SK-N-SH (cell line): ENCODE results near the gene GATC. TPM values are rescaled to one million over a fixed set of nuclear protein-coding genes. Genes with fewer than 3 reads are reported as not detected.

Experiments used
- CTCF ChIA-PET: fragments of 300-600, 350-600 bp; formaldehyde crosslinking; extraction: SDS; loops from one replicate; lab custom pipeline; 2021; lab: Yijun Ruan, JAX
- POLR2A ChIA-PET: fragments of 350-600 bp; sonication (Branson Sonifier 250); formaldehyde crosslinking; extraction: SDS; loops from one replicate; lab custom pipeline; 2020; ENCODE audit warnings: antibody characterized with exemption, inconsistent platforms; lab: Yijun Ruan, JAX
- DNase-seq: peaks from one replicate; pipeline ENCODE4 v3.0.0; 2012
- H2AFZ ChIP-seq: fragments of 200-600 bp; sonication (generic); 2 replicates; pipeline ENCODE4 v1.8.1; 2016; ENCODE audit warnings: antibody characterized with exemption, mild to moderate bottlenecking, low read depth
- H3F3A ChIP-seq: fragments of 200-600 bp; sonication (generic); replicated peaks from 2 replicates; pipeline ENCODE3; 2016; ENCODE audit warnings: antibody characterized with exemption, mild to moderate bottlenecking; ENCODE audit not compliant: insufficient read depth
- H3K27ac ChIP-seq, 2 experiments: fragments of 200-500 bp in 1 of 2; fragments of 200-600 bp in 1 of 2; sonication (Bioruptor generic) in 1 of 2; sonication (generic), shearing (Covaris generic) in 1 of 2; 2 replicates each; pipeline versions ENCODE4 v1.5.1 to v1.6.1; 2014 to 2016; ENCODE audit warnings: low read depth in 2 of 2, inconsistent platforms in 1 of 2, low read length in 1 of 2, mild to moderate bottlenecking in 1 of 2, mixed read lengths in 1 of 2
- H3K27me3 ChIP-seq: fragments of 200-600 bp; sonication (generic), shearing (Covaris generic); 2 replicates; pipeline ENCODE4 v1.6.1; 2016; ENCODE audit warnings: mixed run types; ENCODE audit not compliant: insufficient read depth
- H3K36me3 ChIP-seq, 2 experiments: fragments of 200-500 bp in 1 of 2; fragments of 200-600 bp in 1 of 2; sonication (Bioruptor generic) in 1 of 2; sonication (generic) in 1 of 2; replicated peaks in 1 of 2; 2 replicates each; pipeline versions ENCODE3 to v1.5.1; 2014 to 2016; ENCODE audit warnings: low read length in 1 of 2, mild to moderate bottlenecking in 1 of 2; ENCODE audit not compliant: insufficient read depth in 2 of 2, control insufficient read depth in 1 of 2
- H3K4me1 ChIP-seq, 2 experiments: fragments of 200-500 bp in 1 of 2; fragments of 200-600 bp in 1 of 2; sonication (Bioruptor generic) in 1 of 2; sonication (generic), shearing (Covaris generic) in 1 of 2; 2 replicates each; pipeline versions ENCODE4 v1.5.1 to v1.6.1; 2014 to 2016; ENCODE audit warnings: low read depth in 1 of 2, low read length in 1 of 2, mixed run types in 1 of 2; ENCODE audit not compliant: insufficient read depth in 2 of 2, control insufficient read depth in 1 of 2
- H3K4me2 ChIP-seq: fragments of 200-600 bp; sonication (generic), shearing (Covaris generic); 2 replicates; pipeline ENCODE4 v1.6.1; 2017; ENCODE audit warnings: mixed run types
- H3K4me3 ChIP-seq, 2 experiments: fragments of 200-500 bp in 1 of 2; fragments of 200-600 bp in 1 of 2; sonication (Bioruptor generic) in 1 of 2; sonication (generic), shearing (Covaris generic) in 1 of 2; 2 replicates each; pipeline versions ENCODE4 v1.5.1 to v1.8.1; 2014 to 2016; ENCODE audit warnings: low read depth in 2 of 2, inconsistent platforms in 1 of 2, low read length in 1 of 2, mild to moderate bottlenecking in 1 of 2, mixed read lengths in 1 of 2, moderate library complexity in 1 of 2
- H3K79me2 ChIP-seq: fragments of 200-600 bp; sonication (generic); 2 replicates; pipeline ENCODE4 v1.8.1; 2017; ENCODE audit warnings: mild to moderate bottlenecking; ENCODE audit not compliant: insufficient read depth
- H3K9ac ChIP-seq: fragments of 200-600 bp; sonication (generic); 2 replicates; pipeline ENCODE4 v1.6.1; 2017; ENCODE audit warnings: mixed run types
- H3K9me2 ChIP-seq: fragments of 200-600 bp; sonication (generic); 2 replicates; pipeline ENCODE4 v1.6.1; 2017; ENCODE audit warnings: mixed run types
- H3K9me3 ChIP-seq: fragments of 200-600 bp; sonication (generic); 2 replicates; pipeline ENCODE4 v1.6.1; 2017; ENCODE audit warnings: mixed run types, mild to moderate bottlenecking, moderate library complexity
- H4K20me1 ChIP-seq: fragments of 200-600 bp; sonication (generic); 2 replicates; pipeline ENCODE4 v1.6.1; 2017; ENCODE audit warnings: mild to moderate bottlenecking, mixed run types; ENCODE audit not compliant: insufficient read depth
- ELF1 ChIP-seq: IDR thresholded peaks from 2 replicates; pipeline ENCODE4 v1.4.0; 2012
- FOSL2 ChIP-seq: IDR thresholded peaks from 2 replicates; pipeline ENCODE4 v1.4.0; 2012; ENCODE audit warnings: low read depth, mild to moderate bottlenecking, moderate library complexity, borderline replicate concordance
- FOXJ3 ChIP-seq: sonication (generic); formaldehyde crosslinking; IDR thresholded peaks from 2 replicates; pipeline ENCODE4 v1.5.1; 2020; ENCODE audit warnings: mild to moderate bottlenecking, missing genetic modification reagents
- FOXM1 ChIP-seq: IDR thresholded peaks from 2 replicates; pipeline ENCODE4 v1.4.0; 2012; ENCODE audit warnings: low read depth, mild to moderate bottlenecking
- GATA2 ChIP-seq: sonication (generic); formaldehyde crosslinking; IDR thresholded peaks from 2 replicates; pipeline ENCODE4 v1.5.0; 2020; ENCODE audit warnings: mild to moderate bottlenecking, missing genetic modification reagents
- JUND ChIP-seq: IDR thresholded peaks from 2 replicates; pipeline ENCODE4 v1.4.0; 2012
- NRF1 ChIP-seq: IDR thresholded peaks from 2 replicates; pipeline ENCODE4 v1.6.1; 2012; ENCODE audit warnings: low read depth, mild to moderate bottlenecking, low read length
- POLR2AphosphoS5 ChIP-seq: IDR thresholded peaks from 2 replicates; pipeline ENCODE4 v1.6.1; 2012; ENCODE audit warnings: low read depth, low read length
- RFX5 ChIP-seq: IDR thresholded peaks from 2 replicates; pipeline ENCODE4 v1.6.1; 2012; ENCODE audit warnings: mild to moderate bottlenecking, improper control_type of control experiment, low read length
- SMC3 ChIP-seq: IDR thresholded peaks from 2 replicates; pipeline ENCODE4 v1.6.1; 2012; ENCODE audit warnings: low read depth, low read length, improper control_type of control experiment
- YY1 ChIP-seq: IDR thresholded peaks from 2 replicates; pipeline ENCODE4 v1.4.0; 2012; ENCODE audit warnings: low read depth, mild to moderate bottlenecking
- WGBS: methylation state at CpG from one replicate; pipeline ENCODE4 v1.1.6; 2017; ENCODE audit warnings: low lambda C conversion rate; 5-methylcytosine and 5-hydroxymethylcytosine counted together
- polyA plus RNA-seq, 3 experiments: library from polyadenylated mRNA; depleted of rRNA; stranded (reverse); fragments of >200 nt; gene quantifications; 2 replicates each; pipeline ENCODE4 v1.2.3, GENCODE V29; 2012
- TF ChIP-seq, protein P1 (sequence below): IDR thresholded peaks from 2 replicates; pipeline ENCODE4 v1.6.1; 2012; ENCODE audit warnings: mild to moderate bottlenecking, low read depth, low read length, moderate library complexity
- TF ChIP-seq, protein P2 (sequence below): IDR thresholded peaks from 2 replicates; pipeline ENCODE4 v1.4.0; 2012; ENCODE audit warnings: low read depth
- TF ChIP-seq, protein P3 (sequence below): IDR thresholded peaks from 2 replicates; pipeline ENCODE4; 2012

GATC gene
- polyA plus RNA-seq, 1 of the 3 experiments (the other 2 are of a cell fraction): 10.6 TPM

DNA sequence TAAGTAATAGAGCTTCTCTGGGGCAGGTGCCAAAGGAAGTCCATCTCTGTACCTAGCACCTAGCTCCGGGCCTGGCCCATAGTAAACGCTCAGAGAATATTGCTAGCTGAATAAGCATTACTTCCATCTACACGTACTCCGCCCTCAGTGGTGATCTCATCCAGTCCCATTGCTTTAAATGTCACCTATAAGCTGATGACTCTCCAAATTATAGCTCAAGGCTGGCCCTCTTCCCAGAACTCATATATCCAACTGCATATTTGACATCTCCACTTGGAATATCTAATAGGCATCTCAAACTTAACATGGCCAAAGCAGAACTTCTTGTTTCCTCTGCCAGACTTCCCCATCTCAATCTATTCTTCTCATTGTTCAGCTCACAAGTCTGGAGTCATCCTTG, 42.8 kb downstream of the GATC start (continued):
- TF ChIP-seq, protein P1, sequence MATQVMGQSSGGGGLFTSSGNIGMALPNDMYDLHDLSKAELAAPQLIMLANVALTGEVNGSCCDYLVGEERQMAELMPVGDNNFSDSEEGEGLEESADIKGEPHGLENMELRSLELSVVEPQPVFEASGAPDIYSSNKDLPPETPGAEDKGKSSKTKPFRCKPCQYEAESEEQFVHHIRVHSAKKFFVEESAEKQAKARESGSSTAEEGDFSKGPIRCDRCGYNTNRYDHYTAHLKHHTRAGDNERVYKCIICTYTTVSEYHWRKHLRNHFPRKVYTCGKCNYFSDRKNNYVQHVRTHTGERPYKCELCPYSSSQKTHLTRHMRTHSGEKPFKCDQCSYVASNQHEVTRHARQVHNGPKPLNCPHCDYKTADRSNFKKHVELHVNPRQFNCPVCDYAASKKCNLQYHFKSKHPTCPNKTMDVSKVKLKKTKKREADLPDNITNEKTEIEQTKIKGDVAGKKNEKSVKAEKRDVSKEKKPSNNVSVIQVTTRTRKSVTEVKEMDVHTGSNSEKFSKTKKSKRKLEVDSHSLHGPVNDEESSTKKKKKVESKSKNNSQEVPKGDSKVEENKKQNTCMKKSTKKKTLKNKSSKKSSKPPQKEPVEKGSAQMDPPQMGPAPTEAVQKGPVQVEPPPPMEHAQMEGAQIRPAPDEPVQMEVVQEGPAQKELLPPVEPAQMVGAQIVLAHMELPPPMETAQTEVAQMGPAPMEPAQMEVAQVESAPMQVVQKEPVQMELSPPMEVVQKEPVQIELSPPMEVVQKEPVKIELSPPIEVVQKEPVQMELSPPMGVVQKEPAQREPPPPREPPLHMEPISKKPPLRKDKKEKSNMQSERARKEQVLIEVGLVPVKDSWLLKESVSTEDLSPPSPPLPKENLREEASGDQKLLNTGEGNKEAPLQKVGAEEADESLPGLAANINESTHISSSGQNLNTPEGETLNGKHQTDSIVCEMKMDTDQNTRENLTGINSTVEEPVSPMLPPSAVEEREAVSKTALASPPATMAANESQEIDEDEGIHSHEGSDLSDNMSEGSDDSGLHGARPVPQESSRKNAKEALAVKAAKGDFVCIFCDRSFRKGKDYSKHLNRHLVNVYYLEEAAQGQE: no peak
- TF ChIP-seq, all 33 proteins: peak for 0

DNA sequence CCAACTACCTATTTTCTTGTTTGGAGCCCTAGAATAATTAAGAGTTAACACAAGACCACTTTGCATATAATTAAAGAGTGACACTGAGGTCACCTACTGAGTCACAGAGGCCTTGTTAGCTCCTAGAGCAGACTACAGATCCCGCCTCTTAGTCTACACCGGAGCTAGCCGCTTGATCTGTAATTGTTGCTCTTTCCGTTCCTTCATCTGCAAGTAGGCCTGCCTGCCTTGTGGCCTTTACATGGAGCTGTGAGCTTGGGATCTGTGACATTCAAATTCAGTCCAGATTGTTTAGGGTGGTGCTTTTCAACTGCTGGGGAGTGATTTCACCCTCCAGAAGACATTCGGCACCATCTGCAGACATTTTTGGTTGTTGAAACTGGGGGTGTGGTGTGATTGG, 44.1 kb downstream of the GATC start:
- peaks cover 0 to 11% of the 10 kb centered on the region in 2 experiments for H3K36me3 ChIP-seq
- no peaks in the 10 kb centered on the region for H3K9me2 ChIP-seq
- peaks cover 18% of the 10 kb centered on the region for H3K79me2 ChIP-seq
- WGBS: 92% methylated on average over 5 of the region's 5 CpGs
- peaks cover 0 to 10% of the 10 kb centered on the region in 2 experiments; a peak in 1 of 4 replicates for H3K4me1 ChIP-seq
- TF ChIP-seq SMC3 (no peak), POLR2AphosphoS5 (no peak), NRF1 (no peak), FOSL2 (no peak), YY1 (no peak), FOXJ3 (CRISPR knock-in tag) (no peak), RFX5 (no peak), ELF1 (no peak), GATA2 (CRISPR knock-in tag) (no peak), JUND (no peak), FOXM1 (no peak)
- TF ChIP-seq, protein P2, sequence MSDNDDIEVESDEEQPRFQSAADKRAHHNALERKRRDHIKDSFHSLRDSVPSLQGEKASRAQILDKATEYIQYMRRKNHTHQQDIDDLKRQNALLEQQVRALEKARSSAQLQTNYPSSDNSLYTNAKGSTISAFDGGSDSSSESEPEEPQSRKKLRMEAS: no peak
- TF ChIP-seq, protein P3, sequence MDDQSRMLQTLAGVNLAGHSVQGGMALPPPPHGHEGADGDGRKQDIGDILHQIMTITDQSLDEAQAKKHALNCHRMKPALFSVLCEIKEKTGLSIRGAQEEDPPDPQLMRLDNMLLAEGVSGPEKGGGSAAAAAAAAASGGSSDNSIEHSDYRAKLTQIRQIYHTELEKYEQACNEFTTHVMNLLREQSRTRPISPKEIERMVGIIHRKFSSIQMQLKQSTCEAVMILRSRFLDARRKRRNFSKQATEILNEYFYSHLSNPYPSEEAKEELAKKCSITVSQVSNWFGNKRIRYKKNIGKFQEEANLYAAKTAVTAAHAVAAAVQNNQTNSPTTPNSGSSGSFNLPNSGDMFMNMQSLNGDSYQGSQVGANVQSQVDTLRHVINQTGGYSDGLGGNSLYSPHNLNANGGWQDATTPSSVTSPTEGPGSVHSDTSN: no peak
- TF ChIP-seq, protein P1: no peak
- TF ChIP-seq, all 33 proteins: peak for 0
- DNase-seq: no peak
- Histone ChIP-seq H3K9me3 (no peaks in the 10 kb centered on the region), H4K20me1 (no peaks in the 10 kb centered on the region), H3K27ac (no peak overlapping the region), H3K4me3 (no peak overlapping the region), H2AFZ (no peak overlapping the region), H3F3A (no peaks in the 10 kb centered on the region), H3K9ac (no peak overlapping the region), H3K4me2 (no peak overlapping the region), H3K27me3 (no peaks in the 10 kb centered on the region)
- POLR2A ChIA-PET: interaction anchor here (1.5 kb wide), 1 partner anchor 27 kb away, joined by 3 read pairs; no protein-coding TSS in a partner anchor
- CTCF ChIA-PET: interaction anchor here (2.0 to 3.6 kb wide), 2 partner anchors 22 to 61 kb away, joined by 5 to 18 read pairs; partner anchors contain the start of gene SRSF9
